GM12878 (cell line): ENCODE data around the gene KLHL20. TPM values are rescaled to one million over a fixed set of nuclear protein-coding genes. Genes with fewer than 3 reads are reported as not detected.

ENCODE experiments used
- MXI1 ChIP-seq: fragments of 150-350 bp; IDR thresholded peaks from 2 replicates; pipeline ENCODE4 v1.6.1; 2011; ENCODE audit warnings: low read depth, mild to moderate bottlenecking, inconsistent platforms, low read length, improper control_type of control experiment
- PML ChIP-seq: IDR thresholded peaks from 2 replicates; pipeline ENCODE4 v1.6.1; 2012; ENCODE audit warnings: low read length, inconsistent platforms
- SMC3 ChIP-seq: IDR thresholded peaks from 2 replicates; pipeline ENCODE4 v1.6.1; 2011; ENCODE audit warnings: low read length, improper control_type of control experiment, borderline replicate concordance
- ZNF24 ChIP-seq: fragments of 450-650 bp; IDR thresholded peaks from 2 replicates; pipeline ENCODE4 v1.6.1; 2017; ENCODE audit warnings: antibody characterized with exemption, mild to moderate bottlenecking
- ZNF274 ChIP-seq: IDR thresholded peaks from one replicate; pipeline ENCODE4 v1.8.0; 2011; ENCODE audit not compliant: insufficient read length, insufficient read depth
- polyA plus RNA-seq, 11 experiments: library from polyadenylated mRNA; depleted of rRNA in 4 of 11; unstranded in 6 of 11; stranded (reverse) in 5 of 11; fragments of >200 nt; fragmentation: Nextera tagmentation in 4 of 11; fragmentation: Illumina TruSeq in 1 of 11; extraction: Ambion mirVana in 4 of 11; extraction: Trizol in 1 of 11; gene quantifications; 1 replicate in 1 of 11; 2 replicates in 10 of 11; pipeline versions ENCODE4 v1.2.1 to v1.2.3, GENCODE V29; 2011 to 2016; ENCODE audit warnings: inconsistent platforms in 2 of 11, missing spikeins in 2 of 11, low read depth in 1 of 11
- total RNA-seq, 4 experiments: library from RNA; depleted of rRNA in 3 of 4; stranded (reverse); fragments of >200 nt in 3 of 4; fragmentation: Illumina TruSeq in 1 of 4; extraction: Trizol in 1 of 4; gene quantifications; 2 replicates each; pipeline versions ENCODE4 v1.2.1 to v1.2.3, GENCODE V29; 2013 to 2021
- TF ChIP-seq, protein P1 (sequence below): fragments of 450-650 bp; IDR thresholded peaks from 2 replicates; pipeline ENCODE4 v1.6.1; 2017; ENCODE audit warnings: antibody characterized with exemption, mild to moderate bottlenecking, moderate library complexity
- TF ChIP-seq, protein P2 (sequence below): IDR thresholded peaks from 2 replicates; pipeline ENCODE4 v1.6.1; 2012; ENCODE audit warnings: low read length, inconsistent platforms
- TF ChIP-seq, protein P3 (sequence below): IDR thresholded peaks from 2 replicates; pipeline ENCODE4 v1.6.1; 2012; ENCODE audit warnings: improper control_type of control experiment, low read depth, low read length; ENCODE audit not compliant: insufficient replicate concordance
- TF ChIP-seq, protein P4 (sequence below): fragments of 150-350 bp; IDR thresholded peaks from 2 replicates; pipeline ENCODE4 v1.6.1; 2016; ENCODE audit warnings: low read depth, low read length
- TF ChIP-seq, protein P5 (sequence below): fragments of 450-650 bp; IDR thresholded peaks from 2 replicates; pipeline ENCODE4 v1.6.1; 2017; ENCODE audit warnings: mild to moderate bottlenecking, moderate library complexity

Gene KLHL20
- total and polyA plus RNA-seq, 10 of the 15 experiments (the other 5 are each of a cell fraction or from before 2014, with no cell fraction given): 3.8 to 14.0 (median 10.0) TPM

DNA sequence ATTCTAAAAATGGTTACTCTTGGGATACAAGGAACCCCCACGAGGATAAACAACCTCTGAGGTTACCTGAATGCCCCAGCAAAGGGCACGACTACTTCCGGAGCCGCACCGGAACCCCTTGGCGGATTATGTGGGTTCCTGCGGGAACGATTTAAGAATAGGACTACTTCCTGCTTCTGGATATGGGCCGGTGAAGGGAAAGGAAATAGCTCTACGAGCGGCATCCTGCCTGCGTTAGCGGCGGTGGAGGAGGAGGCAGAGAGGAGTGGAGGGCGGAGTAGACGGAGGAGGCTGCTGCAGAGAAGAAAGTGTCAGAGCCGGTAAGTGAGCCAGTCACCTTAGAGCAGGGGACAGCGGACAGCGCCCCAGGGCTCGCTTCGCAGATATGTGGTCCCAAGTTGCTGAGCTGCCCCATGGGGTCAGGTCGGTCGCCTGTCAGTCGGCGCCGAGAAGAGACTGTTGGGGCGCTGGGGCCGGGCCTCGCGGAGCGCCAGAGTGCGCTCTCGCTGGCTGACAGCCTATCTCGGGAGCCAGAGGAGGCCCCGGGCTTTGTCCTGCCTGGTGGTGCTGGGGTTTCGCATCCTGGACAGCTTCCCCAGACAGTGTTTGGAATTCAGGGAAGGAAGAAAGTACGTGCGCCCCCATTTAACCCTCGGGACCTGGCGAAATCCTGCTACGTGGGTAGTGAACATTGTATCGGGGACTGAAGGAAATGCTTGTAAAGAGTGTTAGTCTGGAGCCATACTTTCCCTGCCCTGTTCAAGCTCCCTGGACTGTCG is at the start of gene KLHL20 (continued):
- TF ChIP-seq, protein P1, sequence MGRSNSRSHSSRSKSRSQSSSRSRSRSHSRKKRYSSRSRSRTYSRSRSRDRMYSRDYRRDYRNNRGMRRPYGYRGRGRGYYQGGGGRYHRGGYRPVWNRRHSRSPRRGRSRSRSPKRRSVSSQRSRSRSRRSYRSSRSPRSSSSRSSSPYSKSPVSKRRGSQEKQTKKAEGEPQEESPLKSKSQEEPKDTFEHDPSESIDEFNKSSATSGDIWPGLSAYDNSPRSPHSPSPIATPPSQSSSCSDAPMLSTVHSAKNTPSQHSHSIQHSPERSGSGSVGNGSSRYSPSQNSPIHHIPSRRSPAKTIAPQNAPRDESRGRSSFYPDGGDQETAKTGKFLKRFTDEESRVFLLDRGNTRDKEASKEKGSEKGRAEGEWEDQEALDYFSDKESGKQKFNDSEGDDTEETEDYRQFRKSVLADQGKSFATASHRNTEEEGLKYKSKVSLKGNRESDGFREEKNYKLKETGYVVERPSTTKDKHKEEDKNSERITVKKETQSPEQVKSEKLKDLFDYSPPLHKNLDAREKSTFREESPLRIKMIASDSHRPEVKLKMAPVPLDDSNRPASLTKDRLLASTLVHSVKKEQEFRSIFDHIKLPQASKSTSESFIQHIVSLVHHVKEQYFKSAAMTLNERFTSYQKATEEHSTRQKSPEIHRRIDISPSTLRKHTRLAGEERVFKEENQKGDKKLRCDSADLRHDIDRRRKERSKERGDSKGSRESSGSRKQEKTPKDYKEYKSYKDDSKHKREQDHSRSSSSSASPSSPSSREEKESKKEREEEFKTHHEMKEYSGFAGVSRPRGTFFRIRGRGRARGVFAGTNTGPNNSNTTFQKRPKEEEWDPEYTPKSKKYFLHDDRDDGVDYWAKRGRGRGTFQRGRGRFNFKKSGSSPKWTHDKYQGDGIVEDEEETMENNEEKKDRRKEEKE: no peak
- TF ChIP-seq ZNF24 (peak; percentile 69; the same call in 1 of the 2 replicates), SMC3 (0 out of 2 replicates have a peak, but pooled peaks have one; percentile 11), ZNF274 (no peak), MXI1 (peak; percentile 85), PML (peak; percentile 81; the same call in 1 of the 2 replicates)
- TF ChIP-seq, protein P2, sequence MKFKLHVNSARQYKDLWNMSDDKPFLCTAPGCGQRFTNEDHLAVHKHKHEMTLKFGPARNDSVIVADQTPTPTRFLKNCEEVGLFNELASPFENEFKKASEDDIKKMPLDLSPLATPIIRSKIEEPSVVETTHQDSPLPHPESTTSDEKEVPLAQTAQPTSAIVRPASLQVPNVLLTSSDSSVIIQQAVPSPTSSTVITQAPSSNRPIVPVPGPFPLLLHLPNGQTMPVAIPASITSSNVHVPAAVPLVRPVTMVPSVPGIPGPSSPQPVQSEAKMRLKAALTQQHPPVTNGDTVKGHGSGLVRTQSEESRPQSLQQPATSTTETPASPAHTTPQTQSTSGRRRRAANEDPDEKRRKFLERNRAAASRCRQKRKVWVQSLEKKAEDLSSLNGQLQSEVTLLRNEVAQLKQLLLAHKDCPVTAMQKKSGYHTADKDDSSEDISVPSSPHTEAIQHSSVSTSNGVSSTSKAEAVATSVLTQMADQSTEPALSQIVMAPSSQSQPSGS: no peak
- TF ChIP-seq, protein P3, sequence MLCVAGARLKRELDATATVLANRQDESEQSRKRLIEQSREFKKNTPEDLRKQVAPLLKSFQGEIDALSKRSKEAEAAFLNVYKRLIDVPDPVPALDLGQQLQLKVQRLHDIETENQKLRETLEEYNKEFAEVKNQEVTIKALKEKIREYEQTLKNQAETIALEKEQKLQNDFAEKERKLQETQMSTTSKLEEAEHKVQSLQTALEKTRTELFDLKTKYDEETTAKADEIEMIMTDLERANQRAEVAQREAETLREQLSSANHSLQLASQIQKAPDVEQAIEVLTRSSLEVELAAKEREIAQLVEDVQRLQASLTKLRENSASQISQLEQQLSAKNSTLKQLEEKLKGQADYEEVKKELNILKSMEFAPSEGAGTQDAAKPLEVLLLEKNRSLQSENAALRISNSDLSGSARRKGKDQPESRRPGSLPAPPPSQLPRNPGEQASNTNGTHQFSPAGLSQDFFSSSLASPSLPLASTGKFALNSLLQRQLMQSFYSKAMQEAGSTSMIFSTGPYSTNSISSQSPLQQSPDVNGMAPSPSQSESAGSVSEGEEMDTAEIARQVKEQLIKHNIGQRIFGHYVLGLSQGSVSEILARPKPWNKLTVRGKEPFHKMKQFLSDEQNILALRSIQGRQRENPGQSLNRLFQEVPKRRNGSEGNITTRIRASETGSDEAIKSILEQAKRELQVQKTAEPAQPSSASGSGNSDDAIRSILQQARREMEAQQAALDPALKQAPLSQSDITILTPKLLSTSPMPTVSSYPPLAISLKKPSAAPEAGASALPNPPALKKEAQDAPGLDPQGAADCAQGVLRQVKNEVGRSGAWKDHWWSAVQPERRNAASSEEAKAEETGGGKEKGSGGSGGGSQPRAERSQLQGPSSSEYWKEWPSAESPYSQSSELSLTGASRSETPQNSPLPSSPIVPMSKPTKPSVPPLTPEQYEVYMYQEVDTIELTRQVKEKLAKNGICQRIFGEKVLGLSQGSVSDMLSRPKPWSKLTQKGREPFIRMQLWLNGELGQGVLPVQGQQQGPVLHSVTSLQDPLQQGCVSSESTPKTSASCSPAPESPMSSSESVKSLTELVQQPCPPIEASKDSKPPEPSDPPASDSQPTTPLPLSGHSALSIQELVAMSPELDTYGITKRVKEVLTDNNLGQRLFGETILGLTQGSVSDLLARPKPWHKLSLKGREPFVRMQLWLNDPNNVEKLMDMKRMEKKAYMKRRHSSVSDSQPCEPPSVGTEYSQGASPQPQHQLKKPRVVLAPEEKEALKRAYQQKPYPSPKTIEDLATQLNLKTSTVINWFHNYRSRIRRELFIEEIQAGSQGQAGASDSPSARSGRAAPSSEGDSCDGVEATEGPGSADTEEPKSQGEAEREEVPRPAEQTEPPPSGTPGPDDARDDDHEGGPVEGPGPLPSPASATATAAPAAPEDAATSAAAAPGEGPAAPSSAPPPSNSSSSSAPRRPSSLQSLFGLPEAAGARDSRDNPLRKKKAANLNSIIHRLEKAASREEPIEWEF: no peak
- TF ChIP-seq, protein P4, sequence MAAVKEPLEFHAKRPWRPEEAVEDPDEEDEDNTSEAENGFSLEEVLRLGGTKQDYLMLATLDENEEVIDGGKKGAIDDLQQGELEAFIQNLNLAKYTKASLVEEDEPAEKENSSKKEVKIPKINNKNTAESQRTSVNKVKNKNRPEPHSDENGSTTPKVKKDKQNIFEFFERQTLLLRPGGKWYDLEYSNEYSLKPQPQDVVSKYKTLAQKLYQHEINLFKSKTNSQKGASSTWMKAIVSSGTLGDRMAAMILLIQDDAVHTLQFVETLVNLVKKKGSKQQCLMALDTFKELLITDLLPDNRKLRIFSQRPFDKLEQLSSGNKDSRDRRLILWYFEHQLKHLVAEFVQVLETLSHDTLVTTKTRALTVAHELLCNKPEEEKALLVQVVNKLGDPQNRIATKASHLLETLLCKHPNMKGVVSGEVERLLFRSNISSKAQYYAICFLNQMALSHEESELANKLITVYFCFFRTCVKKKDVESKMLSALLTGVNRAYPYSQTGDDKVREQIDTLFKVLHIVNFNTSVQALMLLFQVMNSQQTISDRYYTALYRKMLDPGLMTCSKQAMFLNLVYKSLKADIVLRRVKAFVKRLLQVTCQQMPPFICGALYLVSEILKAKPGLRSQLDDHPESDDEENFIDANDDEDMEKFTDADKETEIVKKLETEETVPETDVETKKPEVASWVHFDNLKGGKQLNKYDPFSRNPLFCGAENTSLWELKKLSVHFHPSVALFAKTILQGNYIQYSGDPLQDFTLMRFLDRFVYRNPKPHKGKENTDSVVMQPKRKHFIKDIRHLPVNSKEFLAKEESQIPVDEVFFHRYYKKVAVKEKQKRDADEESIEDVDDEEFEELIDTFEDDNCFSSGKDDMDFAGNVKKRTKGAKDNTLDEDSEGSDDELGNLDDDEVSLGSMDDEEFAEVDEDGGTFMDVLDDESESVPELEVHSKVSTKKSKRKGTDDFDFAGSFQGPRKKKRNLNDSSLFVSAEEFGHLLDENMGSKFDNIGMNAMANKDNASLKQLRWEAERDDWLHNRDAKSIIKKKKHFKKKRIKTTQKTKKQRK: no peak
- TF ChIP-seq, protein P5, sequence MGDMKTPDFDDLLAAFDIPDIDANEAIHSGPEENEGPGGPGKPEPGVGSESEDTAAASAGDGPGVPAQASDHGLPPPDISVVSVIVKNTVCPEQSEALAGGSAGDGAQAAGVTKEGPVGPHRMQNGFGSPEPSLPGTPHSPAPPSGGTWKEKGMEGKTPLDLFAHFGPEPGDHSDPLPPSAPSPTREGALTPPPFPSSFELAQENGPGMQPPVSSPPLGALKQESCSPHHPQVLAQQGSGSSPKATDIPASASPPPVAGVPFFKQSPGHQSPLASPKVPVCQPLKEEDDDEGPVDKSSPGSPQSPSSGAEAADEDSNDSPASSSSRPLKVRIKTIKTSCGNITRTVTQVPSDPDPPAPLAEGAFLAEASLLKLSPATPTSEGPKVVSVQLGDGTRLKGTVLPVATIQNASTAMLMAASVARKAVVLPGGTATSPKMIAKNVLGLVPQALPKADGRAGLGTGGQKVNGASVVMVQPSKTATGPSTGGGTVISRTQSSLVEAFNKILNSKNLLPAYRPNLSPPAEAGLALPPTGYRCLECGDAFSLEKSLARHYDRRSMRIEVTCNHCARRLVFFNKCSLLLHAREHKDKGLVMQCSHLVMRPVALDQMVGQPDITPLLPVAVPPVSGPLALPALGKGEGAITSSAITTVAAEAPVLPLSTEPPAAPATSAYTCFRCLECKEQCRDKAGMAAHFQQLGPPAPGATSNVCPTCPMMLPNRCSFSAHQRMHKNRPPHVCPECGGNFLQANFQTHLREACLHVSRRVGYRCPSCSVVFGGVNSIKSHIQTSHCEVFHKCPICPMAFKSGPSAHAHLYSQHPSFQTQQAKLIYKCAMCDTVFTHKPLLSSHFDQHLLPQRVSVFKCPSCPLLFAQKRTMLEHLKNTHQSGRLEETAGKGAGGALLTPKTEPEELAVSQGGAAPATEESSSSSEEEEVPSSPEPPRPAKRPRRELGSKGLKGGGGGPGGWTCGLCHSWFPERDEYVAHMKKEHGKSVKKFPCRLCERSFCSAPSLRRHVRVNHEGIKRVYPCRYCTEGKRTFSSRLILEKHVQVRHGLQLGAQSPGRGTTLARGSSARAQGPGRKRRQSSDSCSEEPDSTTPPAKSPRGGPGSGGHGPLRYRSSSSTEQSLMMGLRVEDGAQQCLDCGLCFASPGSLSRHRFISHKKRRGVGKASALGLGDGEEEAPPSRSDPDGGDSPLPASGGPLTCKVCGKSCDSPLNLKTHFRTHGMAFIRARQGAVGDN: peak; percentile 49
